ENCODE measurements around the gene CRY2. TPM values are rescaled to one million over a fixed set of nuclear protein-coding genes. Genes with fewer than 3 reads are reported as not detected.
A peak's percentile ranks its signal among the peaks of the same experiment; 100 is the strongest.

CRY2 gene
- total RNA-seq, 2 experiments from 2014 or later, result 18.4 to 22.7 TPM

DNA sequence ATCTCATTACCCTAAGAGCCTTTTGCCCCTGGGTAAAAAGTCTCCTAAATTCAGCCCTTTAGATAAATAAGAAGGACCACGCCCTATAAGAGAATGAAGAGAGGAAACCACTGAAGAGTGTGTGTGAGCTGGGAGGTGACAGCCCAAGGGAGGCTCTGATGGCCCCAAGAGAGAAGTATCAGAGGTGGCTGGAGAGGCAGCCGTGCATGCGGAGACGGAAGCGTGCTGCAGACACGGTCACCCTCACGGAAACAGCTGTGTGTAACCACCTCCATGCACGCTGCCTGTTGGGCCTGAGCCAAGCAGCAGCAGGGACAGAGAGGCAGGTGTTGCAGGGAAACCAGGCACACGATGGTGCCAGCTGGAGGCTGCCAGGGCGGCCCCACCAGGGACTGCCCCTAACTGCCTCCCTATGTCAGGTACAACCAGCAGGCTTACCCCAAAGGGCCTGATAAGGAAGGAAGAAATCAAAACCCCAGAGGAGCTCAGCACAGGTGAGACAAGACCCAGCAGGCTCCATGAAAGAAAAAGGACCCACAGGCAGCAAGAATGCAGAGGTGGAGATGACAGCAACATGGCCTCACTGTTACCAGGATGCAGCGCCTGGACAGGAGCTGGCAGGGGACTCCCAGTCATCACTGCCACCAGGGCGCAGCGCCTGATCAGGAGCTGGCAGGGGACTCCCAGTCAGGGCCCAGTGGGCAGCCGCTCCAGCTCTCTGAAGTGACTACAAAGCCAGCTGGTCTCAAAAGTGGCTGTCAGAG is 82.9 kb downstream of the CRY2 start:
- Mint-ChIP-seq H3K27me3 (no peaks in the 10 kb centered on the region), H3K36me3 (ENCODE audit: low read depth) (peaks cover 17% of the 10 kb centered on the region), H3K4me3 (peak overlapping the region; percentile 50), H3K9me3 (no peaks in the 10 kb centered on the region), H3K4me1 (peaks cover 35% of the 10 kb centered on the region), H3K27ac (peak overlapping the region; percentile 95)
- CTCF ChIA-PET, result interaction anchor here (1.0 to 2.3 kb wide), 4 partner anchors 12 to 87 kb away, joined by 6 to 15 read pairs (median 10); partner anchors contain the start of gene PEX16
- peak; percentile 73 for DNase-seq
- POLR2A ChIA-PET, result interaction anchor here (0.8 to 5.1 kb wide), 7 partner anchors 9 to 83 kb away, joined by 3 to 78 read pairs (median 3); partner anchors contain the start of genes CRY2 and PEX16

GRCh38 chr11:45930951-45931570 is 83.8 kb downstream of the CRY2 start:
- Mint-ChIP-seq H3K9me3 (no peaks in the 10 kb centered on the region), H3K4me1 (peaks cover 35% of the 10 kb centered on the region), H3K27me3 (no peaks in the 10 kb centered on the region), H3K4me3 (no peak overlapping the region), H3K27ac (peak overlapping the region; percentile 95), H3K36me3 (ENCODE audit: low read depth) (peaks cover 17% of the 10 kb centered on the region)
- ChIA-PET POLR2A (interaction anchor here (0.8 to 5.1 kb wide), 6 partner anchors 10 to 84 kb away, joined by 3 to 78 read pairs (median 4); partner anchors contain the start of genes CRY2 and PEX16), CTCF (interaction anchor here (1.5 to 2.3 kb wide), 3 partner anchors 13 to 88 kb away, joined by 6 to 15 read pairs (median 11); partner anchors contain the start of gene PEX16)
- DNase-seq, result no peak

DNA sequence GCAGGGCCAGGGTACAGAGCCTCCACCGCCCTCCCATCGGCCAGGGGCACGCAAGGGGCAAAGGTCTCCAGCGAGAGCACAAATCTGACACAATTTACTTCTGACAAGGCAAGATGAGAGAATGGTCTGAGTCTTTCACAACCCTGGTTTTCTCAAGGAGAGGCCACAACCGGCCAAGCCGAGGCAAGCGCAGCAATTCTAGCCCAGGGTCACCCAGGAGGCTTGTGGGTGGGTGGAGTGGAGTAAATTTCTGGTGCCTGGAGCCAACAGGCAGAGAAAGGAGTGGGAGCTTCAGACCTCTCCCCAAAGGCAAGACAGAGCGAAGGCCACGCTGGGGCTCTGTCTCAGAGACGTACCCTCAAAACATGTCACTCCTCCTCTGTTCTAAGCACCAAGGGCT is 84.5 kb downstream of the CRY2 start:
- ChIA-PET POLR2A (interaction anchor here (5.1 kb wide), 1 partner anchor 14 kb away, joined by 78 read pairs; the partner anchor contains the start of gene PEX16), CTCF (interaction anchor here (1.5 kb wide), 1 partner anchor 89 kb away, joined by 6 read pairs; no protein-coding TSS in a partner anchor)
- H3K27me3 Mint-ChIP-seq, result no peaks in the 10 kb centered on the region
- no peak overlapping the region for H3K4me3 Mint-ChIP-seq
- peaks cover 35% of the 10 kb centered on the region for H3K4me1 Mint-ChIP-seq
- no peak for DNase-seq
- no peaks in the 10 kb centered on the region for H3K9me3 Mint-ChIP-seq
- H3K36me3 Mint-ChIP-seq (ENCODE audit: low read depth), result peaks cover 19% of the 10 kb centered on the region
- H3K27ac Mint-ChIP-seq, result peak overlapping the region; percentile 95

- DNase-seq, result no peak
- no peaks in the 10 kb centered on the region for H3K9me3 Mint-ChIP-seq
- peaks cover 20% of the 10 kb centered on the region for H3K36me3 Mint-ChIP-seq (ENCODE audit: low read depth)
- H3K4me3 Mint-ChIP-seq, result no peak overlapping the region
- ChIA-PET POLR2A (no interaction called here), CTCF (no interaction called here)
- H3K4me1 Mint-ChIP-seq, result peaks cover 32% of the 10 kb centered on the region
- peak overlapping the region; percentile 10 for H3K27ac Mint-ChIP-seq
- H3K27me3 Mint-ChIP-seq, result no peaks in the 10 kb centered on the region
Observed at GRCh38 chr11:45932217-45932616, 84.9 kb downstream of the CRY2 start.

Other genes with a start within 250 kb of the CRY2 start
- gene CHST1, start 181.9 kb upstream of the CRY2 start, total RNA-seq, result not detected
- gene SLC35C1, start 42.3 kb upstream of the CRY2 start, total RNA-seq, result 10 to 100 TPM; 15.0 to 17.5 TPM
- gene MAPK8IP1, start 38.2 kb downstream of the CRY2 start, total RNA-seq, result under 1 TPM; 0.48 to 0.50 TPM
- gene FREY1, start 59.8 kb downstream of the CRY2 start, total RNA-seq, result 1 to 10 TPM; 1.5 to 2.3 TPM
- gene PEX16, start 70.4 kb downstream of the CRY2 start, total RNA-seq, result 10 to 100 TPM; 54.1 to 55.0 TPM
- 1 to 10 TPM in 1 of 2 experiments, under 1 TPM in 1; 0.58 to 1.1 TPM for gene LARGE2, start 75.2 kb downstream of the CRY2 start, total RNA-seq